GM10248 (cell line): ENCODE measurements around the gene CCDC70.

ENCODE experiments used
- CTCF ChIA-PET: fragments of 300-600 bp; sonication (Branson Sonifier 250); formaldehyde crosslinking; extraction: SDS; loops from one replicate; lab custom pipeline; 2021; ENCODE audit warnings: antibody characterized with exemption; lab: Yijun Ruan, JAX
- POLR2A ChIA-PET: fragments of 350-650 bp; sonication (Branson Sonifier 250); formaldehyde crosslinking; extraction: SDS; loops from one replicate; lab custom pipeline; 2020; ENCODE audit warnings: antibody characterized with exemption; lab: Yijun Ruan, JAX
- DNase-seq: peaks from one replicate; pipeline ENCODE4 v3.0.0; 2012; ENCODE audit errors: extremely low spot score
- CTCF ChIP-seq: IDR thresholded peaks from 2 replicates; pipeline ENCODE4 v1.5.1; 2012; ENCODE audit warnings: mild to moderate bottlenecking, low read depth; ENCODE audit errors: extremely low read depth, missing control alignments, control extremely low read depth

Gene CCDC70

GRCh38 chr13:51912511-51913225 is 50.9 kb downstream of the CCDC70 start:
- CTCF ChIA-PET: interaction anchor here (0.9 to 2.7 kb wide), 5 partner anchors 9 to 215 kb away, joined by 3 to 14 read pairs (median 5); partner anchors contain the start of gene NEK5

DNA sequence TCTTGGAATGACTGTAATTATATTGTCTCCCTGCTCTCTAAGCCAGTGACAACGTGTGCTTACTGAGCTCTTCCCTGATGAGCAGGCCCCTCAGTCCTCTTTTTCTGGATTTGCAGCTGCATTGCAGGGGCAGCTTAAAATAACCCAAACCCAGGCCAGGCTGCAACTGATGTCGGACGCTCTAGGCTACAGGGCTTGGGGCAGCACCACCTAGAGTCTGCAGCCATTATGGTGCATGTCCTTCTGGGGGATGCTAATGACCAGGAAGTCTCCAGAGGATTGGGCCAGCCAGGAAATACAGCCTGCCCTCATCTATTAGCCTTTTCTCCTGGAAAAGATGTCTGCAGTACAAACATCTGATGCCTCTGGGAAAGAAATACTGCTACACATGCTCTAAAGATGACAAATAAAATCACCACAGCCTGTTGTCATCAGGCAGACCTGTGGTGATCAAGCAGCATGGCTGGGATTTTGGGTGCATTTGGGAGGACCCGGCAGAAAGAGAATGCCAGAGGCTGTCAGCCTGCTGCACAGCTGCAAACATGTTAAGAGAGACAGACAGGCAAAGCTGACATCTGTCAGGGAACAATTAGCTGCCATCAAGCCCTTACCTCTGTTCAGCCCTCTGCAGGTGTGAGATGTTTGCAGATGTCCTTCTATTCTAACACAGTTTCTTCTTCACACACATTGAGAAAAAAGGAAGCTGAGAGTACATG is 51.8 kb downstream of the CCDC70 start:
- ChIA-PET CTCF (interaction anchor here (0.9 to 2.7 kb wide), 6 partner anchors 8 to 214 kb away, joined by 3 to 14 read pairs (median 5); partner anchors contain the start of gene NEK5), POLR2A (no interaction called here)
- TF ChIP-seq CTCF: no peak
- no peak for DNase-seq

More at GRCh38 chr13:51912511-51913225, 50.9 kb downstream of the CCDC70 start:
- POLR2A ChIA-PET: no interaction called here
- DNase-seq: no peak
- TF ChIP-seq CTCF: no peak

GRCh38 chr13:51914137-51914493 is 52.3 kb downstream of the CCDC70 start:
- DNase-seq: no peak
- no peak for TF ChIP-seq CTCF
- ChIA-PET POLR2A (no interaction called here), CTCF (interaction anchor here (1.3 to 2.7 kb wide), 2 partner anchors 19 to 65 kb away, joined by 4 to 14 read pairs; no protein-coding TSS in a partner anchor)
